Measurements from ENCODE around the gene COMMD4.
"Not testable (repeated sequence)": the region's sequence is repeated elsewhere in the genome, so short reads cannot be mapped to it uniquely, and the experiment has no call there.

Gene COMMD4

GRCh38 chr15:75335705-75336355 lies at the start of gene COMMD4:
TSS of gene COMMD4 (plus strand) at chr15:75336063. CDS start at chr15:75336090, 27 bp downstream.
- peak; percentile 88 for DNase-seq

- DNase-seq, result not testable (repeated sequence)
These were observed 42.2 kb upstream of the COMMD4 start for GRCh38 chr15:75293660-75294059.

GRCh38 chr15:75298541-75299310 lies 37.1 kb upstream of the COMMD4 start:
- not testable (repeated sequence) for DNase-seq

GRCh38 chr15:75299311-75299688 lies 36.6 kb upstream of the COMMD4 start:
- not testable (repeated sequence) for DNase-seq

GRCh38 chr15:75300026-75300425 lies 35.8 kb upstream of the COMMD4 start:
- not testable (repeated sequence) for DNase-seq

GRCh38 chr15:75302318-75302717 lies 33.5 kb upstream of the COMMD4 start:
- no peak for DNase-seq

- DNase-seq, result not testable (repeated sequence)
These were observed 33.1 kb upstream of the COMMD4 start for GRCh38 chr15:75302753-75303152.

- no peak for DNase-seq
These were observed 29.7 kb upstream of the COMMD4 start for GRCh38 chr15:75306188-75306587.

- DNase-seq, result no peak
These were observed 28.0 kb upstream of the COMMD4 start for GRCh38 chr15:75307778-75308390.

GRCh38 chr15:75309711-75310110 lies 26.2 kb upstream of the COMMD4 start:
- DNase-seq, result no peak

GRCh38 chr15:75312548-75312947 lies 23.3 kb upstream of the COMMD4 start:
- DNase-seq, result not testable (repeated sequence)

GRCh38 chr15:75313116-75313845 lies 22.6 kb upstream of the COMMD4 start:
- DNase-seq, result no peak

- DNase-seq, result no peak
These were observed 21.1 kb upstream of the COMMD4 start for GRCh38 chr15:75314552-75315290.

- not testable (repeated sequence) for DNase-seq
These were observed 16.5 kb upstream of the COMMD4 start for GRCh38 chr15:75319231-75319897.

GRCh38 chr15:75321711-75322110 lies 14.2 kb upstream of the COMMD4 start:
- DNase-seq, result no peak

- DNase-seq, result no peak
These were observed 9.9 kb upstream of the COMMD4 start for GRCh38 chr15:75325922-75326321.

- no peak for DNase-seq
These were observed 8.9 kb upstream of the COMMD4 start for GRCh38 chr15:75327005-75327404.

- no peak for DNase-seq
These were observed 8.4 kb upstream of the COMMD4 start for GRCh38 chr15:75327491-75327890.

GRCh38 chr15:75328493-75329314 lies 7.2 kb upstream of the COMMD4 start:
- no peak for DNase-seq

GRCh38 chr15:75329571-75329970 lies 6.3 kb upstream of the COMMD4 start:
- no peak for DNase-seq

- not testable (repeated sequence) for DNase-seq
These were observed 3.8 kb upstream of the COMMD4 start for GRCh38 chr15:75332093-75332492.

Measured in T1000 (cell line).